ENCODE results near the gene FBXO21.
"Not testable (repeated sequence)": the region's sequence is repeated elsewhere in the genome, so short reads cannot be mapped to it uniquely, and the experiment has no call there.

The FBXO21 gene

GRCh38 chr12:117190210-117190781 is at the start of gene FBXO21:
Gene FBXO21, minus strand, starts transcription at chr12:117190470. Its CDS starts 14 bp downstream, at chr12:117190456.
- DNase-seq: peak; percentile 83

DNA sequence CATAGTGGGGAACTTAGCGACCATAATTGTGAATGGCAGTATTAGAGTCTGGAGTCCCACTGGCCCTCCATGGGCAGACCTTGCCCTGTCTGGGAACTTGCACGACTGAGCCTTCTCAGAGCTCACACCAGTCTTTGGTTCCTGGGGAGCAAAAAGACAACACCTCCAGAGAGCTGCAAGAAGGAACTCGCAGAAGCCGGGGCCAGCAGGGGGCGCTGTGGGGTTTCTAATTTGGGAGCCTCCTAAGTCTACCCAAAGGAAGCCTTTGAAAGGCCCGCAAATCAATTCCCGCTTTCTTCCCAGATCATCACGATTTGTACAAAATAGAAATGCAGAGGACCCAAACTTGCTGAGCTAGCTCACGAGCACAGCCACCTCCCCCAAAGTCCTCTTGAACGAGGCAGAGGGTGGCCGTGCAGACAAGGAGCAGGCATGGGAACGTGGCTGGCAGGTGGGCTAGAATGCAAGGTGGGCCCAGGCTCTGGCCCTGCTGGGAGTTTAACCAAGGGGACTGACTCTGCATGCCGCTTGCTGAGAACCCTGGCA is 46.3 kb upstream of the FBXO21 start:
- DNase-seq: peak; percentile 42

DNA sequence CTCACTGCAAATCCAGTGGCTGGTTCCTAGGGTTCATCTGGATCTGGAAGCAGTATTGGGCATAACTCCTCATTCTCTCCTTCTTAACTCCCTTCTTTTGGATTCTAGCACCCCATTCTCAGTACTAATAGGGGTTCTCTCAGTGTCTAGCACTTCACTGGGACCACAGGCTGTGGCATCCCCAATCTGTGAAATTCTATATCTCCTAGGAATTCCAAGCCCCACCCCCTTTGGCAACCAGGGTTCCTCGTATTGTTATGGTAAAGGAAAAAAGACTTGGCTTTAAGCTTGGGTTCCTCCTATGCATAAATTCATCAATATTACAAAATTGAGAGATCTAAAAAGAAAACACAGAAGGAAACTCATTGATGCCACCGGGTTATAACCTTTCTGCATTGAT is 45.0 kb upstream of the FBXO21 start:
- DNase-seq: no peak

- DNase-seq: no peak
Measured at GRCh38 chr12:117234441-117234840, 44.2 kb upstream of the FBXO21 start.

DNA sequence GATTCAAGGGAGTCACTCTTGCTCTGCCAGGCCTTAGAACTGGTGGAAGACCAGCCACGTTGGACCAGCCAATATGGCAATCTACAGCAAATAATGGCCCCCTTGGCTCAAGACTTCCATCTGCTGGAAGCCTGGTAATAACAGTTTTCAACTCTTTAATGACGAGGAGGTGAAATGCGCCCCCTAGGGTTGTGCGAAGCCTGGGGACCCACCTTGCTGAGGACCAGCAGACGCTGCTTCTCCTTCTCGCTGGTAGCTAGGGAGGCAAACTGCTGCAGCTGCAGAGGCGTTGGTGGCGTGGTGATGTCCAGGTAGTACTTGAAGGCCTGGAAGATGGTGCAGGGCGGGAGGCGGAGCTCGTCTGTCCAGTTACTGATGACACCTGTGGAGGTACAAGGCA is 41.5 kb upstream of the FBXO21 start:
- no peak for DNase-seq

DNA sequence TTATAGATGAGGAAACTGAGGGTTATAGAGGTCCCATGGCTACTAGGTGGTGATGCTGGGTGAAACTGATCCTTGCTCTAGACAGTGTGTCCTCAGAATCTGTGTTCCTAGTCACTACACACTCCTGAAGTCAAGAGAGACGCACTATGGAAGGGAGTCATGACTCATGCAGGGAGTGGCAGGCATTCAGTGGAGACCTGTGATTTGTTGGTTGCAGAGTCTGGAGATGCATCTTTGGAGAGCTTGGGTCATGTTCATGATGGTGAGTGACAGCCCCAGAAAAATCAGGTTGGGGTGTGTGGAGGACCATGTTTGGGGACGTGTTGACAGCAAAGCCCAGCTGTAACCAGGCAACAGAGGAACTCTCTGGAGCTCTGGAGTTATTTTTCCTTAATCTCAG is 38.0 kb upstream of the FBXO21 start:
- no peak for DNase-seq

DNA sequence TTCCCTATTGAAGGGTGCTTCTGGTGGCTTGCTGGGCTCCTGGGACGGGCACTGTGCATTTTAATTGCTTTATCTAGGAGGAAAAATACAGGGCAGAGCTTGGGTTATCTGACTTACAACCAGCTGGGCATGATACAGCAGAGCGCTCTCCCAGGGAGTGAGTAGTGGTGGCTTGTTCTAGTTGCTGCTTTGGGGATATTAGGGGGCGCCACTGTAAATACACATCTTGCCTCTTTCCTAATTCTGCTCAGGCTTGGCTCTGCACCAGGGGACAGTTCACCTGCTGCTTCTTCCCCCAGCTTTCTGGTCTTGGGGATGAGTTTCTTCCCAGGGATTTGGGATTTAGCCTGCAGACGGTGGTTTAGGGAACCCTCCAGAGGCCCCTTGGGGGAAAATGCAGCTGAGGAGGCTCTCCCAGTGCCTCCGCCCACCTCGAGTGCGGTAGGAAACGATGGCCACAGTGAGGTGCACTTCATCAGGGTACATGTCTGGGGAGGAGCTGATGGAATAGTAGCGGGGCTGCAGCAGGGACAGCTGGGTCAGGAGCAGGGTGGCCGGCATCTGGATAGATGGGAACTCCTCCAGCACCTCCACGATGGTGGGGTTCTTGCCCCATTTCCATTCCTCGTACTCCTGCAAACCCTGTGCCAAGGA is 36.9 kb upstream of the FBXO21 start:
- DNase-seq: no peak

DNA sequence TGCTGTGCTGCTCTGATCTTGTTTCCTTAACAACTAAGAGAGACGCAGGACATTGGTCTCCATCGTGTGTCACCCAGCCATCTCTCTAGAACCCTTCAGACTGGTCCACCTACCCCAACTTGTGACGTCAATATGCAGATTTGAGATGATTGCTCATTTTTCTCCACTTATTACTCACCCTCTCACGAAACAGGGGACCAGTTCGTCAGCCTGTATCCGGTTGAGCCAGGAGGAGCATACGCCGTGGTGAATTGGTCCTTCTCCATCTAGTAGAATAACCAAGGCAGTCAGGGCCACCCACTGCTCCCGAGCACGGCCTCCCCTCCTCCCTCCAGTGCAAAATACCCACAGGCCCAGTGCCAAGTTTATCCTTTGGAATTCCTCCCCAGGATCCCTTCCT is 36.2 kb upstream of the FBXO21 start:
- no peak for DNase-seq

- no peak for DNase-seq
Measured at GRCh38 chr12:117225179-117225578, 34.9 kb upstream of the FBXO21 start.

GRCh38 chr12:117220947-117221346 is 30.7 kb upstream of the FBXO21 start:
- DNase-seq: not testable (repeated sequence)

DNA sequence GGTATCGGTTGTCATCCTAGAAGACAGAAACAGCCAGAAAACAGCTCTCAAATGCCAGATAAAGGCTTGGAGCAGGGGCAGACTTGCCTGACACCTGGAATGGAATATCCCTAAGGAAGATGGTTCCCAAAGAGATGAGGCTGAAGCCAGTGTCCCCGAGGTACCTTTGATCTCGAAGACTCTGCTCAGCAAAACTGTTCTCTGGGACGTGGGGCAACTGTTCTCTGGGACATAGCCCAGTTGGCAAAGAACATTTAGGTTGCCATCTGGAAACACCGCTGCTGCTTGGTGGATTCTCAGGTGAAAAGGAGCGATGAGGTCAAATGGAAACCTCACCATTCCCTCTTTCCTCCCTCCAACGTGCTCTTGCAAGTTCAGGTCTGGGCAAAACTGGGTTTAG is 27.9 kb upstream of the FBXO21 start:
- no peak for DNase-seq

GRCh38 chr12:117216686-117217085 is 26.4 kb upstream of the FBXO21 start:
- DNase-seq: no peak

DNA sequence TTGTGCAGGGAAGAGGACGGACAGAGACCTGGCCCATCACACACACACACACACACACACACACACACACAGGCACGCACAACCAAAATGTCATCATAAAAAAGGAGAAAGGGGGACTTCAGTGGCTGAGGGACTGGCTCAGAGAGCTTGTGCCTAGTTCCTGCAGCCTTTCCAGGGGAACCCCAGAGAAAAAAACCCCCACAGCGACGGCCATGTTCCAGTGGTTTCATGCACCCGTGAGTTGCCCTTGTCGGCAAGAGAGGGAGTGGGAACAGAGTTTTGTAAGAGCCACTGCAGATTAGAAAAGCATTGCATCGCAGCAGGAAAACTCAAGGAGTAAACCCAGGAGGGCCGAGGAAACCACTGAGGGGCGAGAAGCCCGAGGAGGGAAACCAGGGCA is 24.5 kb upstream of the FBXO21 start:
- no peak for DNase-seq

GRCh38 chr12:117213295-117213808 is 23.1 kb upstream of the FBXO21 start:
- no peak for DNase-seq

DNA sequence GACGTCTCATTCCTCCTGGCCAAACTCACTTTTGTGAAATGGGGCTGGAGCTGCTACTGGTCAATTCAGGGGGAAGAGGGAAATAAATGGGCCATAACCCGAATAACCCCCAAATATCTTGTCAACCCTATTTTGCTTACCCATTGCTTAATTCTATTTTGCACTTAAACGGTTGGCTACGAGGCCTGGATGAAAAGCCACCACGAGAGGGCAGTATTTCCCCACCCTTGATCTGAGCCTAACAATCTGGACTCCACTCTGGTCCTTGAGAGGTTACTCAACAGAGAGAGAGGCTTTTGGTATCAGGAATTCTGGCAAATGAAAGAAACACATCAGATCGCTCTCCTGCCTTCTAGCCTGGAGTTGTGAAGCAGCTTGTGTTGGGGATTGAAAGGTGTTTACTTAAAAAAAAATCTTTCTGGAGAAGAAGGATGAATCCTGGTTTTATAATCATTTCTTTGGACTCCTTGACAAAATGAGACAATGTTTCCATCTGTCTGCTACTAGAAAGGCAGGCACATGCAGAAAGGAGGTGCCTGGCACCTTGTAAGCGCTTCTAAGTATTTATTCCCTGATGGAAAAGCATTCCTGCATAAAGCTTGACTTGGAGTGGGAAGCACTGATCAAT is 22.4 kb upstream of the FBXO21 start:
- DNase-seq: peak; percentile 64

- no peak for DNase-seq
Measured at GRCh38 chr12:117210266-117210918, 20.1 kb upstream of the FBXO21 start.

DNA sequence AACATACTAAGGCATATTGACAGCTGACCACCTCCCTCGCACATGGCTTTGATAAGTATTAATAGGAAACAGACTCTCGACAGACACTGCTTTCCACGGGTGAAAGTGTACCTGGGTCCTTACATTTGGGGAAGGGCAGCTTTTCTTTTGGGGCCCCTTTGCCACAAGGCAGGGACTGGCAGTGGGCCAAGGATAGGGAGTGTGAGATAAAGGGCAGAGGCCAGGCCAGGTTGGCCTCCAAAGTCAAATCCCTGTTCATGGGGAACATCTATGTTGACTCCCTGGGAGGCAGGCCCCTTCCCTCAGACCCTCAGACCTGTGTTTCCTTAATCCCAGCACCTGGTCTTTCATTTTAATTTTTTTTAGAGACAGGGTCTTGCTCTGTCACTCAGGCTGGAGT is 19.4 kb upstream of the FBXO21 start:
- no peak for DNase-seq

- DNase-seq: no peak
Measured at GRCh38 chr12:117208811-117209455, 18.7 kb upstream of the FBXO21 start.

GRCh38 chr12:117208206-117208605 is 17.9 kb upstream of the FBXO21 start:
- no peak for DNase-seq

DNA sequence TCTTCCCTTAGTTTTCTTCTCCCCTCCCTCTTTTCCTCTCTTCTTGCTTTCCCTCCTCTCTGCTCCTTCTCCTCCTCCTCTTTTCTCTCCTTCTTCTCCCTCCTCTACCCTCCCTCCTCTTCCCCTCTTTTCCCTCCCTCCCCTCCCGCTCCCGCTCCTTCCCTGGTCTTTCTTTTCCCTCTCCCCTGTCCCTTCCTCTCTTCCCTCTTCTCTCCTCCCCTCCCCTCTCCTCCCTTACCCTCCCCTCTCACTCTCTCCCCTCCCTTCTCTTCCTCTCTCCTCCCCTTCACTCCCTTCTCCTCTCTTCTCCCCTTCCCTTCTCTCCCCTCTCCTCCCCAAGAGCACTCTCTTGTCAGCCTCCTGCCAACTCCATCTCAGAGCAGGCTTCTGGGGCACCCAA is 17.4 kb upstream of the FBXO21 start:
- no peak for DNase-seq

GRCh38 chr12:117202556-117202955 is 12.3 kb upstream of the FBXO21 start:
- DNase-seq: no peak

DNA sequence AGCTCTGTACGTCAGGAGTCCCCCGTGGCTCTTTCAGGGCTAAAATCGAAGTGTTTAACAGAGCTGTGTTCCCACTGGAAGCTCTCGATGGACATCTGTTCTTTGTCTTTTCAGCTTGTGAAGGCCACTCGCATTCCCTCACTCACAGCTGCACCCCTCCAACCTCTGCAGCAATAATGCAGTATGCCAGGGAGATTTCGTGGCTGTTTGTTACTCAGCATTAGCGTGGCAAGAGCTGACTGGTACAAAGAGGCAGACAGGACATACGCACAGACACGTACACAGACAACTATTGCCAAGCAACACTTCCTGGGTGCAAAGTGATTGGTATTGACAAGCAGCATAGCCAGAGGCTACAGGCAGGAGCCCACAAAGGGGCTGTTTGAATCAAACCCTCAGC is 11.8 kb upstream of the FBXO21 start:
- no peak for DNase-seq

Measured in NCI-H748 treated with DMSO at 0.1 percent for 48 hours (cell line).